GM10266 (cell line): Measurements from ENCODE around the gene SLC19A1.

Experiments used
- DNase-seq: peaks from one replicate; pipeline ENCODE4 v3.0.0; 2012; ENCODE audit errors: extremely low spot score
- TF ChIP-seq, protein P1 (sequence below): IDR thresholded peaks from 2 replicates; pipeline ENCODE4 v1.5.1; 2012; ENCODE audit warnings: mild to moderate bottlenecking, low read depth; ENCODE audit not compliant: control insufficient read depth, insufficient read depth; ENCODE audit errors: missing control alignments

SLC19A1 gene

DNA sequence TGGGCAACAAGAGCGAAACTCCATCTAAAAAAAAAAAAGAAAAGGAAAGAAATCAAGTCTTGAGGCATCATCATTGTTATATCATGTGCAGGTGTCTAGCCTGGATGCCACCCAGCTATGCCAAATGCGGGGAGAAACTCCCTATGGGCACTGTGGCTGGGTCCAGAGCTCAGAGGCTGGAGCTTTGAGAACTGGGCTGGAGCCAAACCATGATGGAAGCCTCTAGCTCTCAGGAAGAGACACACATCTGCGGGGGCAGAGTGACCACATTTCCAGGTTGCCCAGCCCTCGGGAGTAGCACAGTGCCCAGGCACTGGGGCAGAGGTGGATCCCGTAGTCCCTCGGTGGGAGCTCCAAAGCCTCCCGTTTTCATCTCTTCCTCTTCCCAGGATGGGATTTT is 78.4 kb downstream of the SLC19A1 start:
- TF ChIP-seq, protein P1, sequence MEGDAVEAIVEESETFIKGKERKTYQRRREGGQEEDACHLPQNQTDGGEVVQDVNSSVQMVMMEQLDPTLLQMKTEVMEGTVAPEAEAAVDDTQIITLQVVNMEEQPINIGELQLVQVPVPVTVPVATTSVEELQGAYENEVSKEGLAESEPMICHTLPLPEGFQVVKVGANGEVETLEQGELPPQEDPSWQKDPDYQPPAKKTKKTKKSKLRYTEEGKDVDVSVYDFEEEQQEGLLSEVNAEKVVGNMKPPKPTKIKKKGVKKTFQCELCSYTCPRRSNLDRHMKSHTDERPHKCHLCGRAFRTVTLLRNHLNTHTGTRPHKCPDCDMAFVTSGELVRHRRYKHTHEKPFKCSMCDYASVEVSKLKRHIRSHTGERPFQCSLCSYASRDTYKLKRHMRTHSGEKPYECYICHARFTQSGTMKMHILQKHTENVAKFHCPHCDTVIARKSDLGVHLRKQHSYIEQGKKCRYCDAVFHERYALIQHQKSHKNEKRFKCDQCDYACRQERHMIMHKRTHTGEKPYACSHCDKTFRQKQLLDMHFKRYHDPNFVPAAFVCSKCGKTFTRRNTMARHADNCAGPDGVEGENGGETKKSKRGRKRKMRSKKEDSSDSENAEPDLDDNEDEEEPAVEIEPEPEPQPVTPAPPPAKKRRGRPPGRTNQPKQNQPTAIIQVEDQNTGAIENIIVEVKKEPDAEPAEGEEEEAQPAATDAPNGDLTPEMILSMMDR = no peak
- no peak for DNase-seq

DNA sequence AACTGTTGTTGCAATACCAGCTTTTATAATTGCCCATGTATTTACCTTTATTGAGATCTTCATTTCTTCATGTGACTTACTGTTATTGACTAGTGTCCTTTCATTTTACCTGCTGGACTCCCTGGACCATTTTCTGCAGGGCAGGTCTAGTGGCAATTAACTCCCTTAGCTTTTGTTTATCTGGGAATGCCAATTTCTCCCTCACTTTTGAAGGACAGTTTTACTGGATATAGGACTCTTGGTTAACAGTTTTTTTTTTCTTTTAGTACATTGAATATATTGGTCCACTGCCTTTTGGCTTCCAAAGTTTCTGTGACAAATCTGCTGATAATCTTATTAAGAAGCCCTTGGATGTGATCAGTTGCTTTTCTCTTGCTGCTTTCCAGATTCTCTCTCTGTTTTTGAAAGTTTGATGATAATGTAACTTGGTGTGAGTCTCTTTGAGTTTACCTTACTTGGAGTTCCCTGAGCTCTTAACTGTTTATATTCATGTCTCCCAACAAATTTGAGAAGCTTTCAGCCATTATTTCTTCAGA is 80.4 kb downstream of the SLC19A1 start:
- DNase-seq = no peak
- TF ChIP-seq, protein P1 = no peak

DNA sequence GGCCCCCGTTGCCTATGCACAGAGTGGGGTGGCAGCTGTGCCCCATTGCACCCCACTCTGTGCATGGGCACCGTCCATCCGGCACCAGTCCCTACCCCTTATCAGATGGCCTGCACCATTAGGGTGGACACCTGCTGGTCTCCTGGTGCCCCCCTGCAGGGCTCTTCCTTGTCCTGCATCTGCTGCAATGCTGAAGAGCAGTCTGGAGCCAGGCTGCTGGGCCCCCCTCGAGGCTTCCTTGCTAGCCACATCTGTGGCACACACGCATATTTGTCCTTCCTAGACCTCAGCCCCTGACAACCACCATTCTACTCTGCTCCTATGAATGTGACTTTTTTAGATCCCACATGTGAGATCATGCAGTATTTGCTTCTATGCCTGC is 80.9 kb downstream of the SLC19A1 start:
- TF ChIP-seq, protein P1 = no peak
- no peak for DNase-seq

DNA sequence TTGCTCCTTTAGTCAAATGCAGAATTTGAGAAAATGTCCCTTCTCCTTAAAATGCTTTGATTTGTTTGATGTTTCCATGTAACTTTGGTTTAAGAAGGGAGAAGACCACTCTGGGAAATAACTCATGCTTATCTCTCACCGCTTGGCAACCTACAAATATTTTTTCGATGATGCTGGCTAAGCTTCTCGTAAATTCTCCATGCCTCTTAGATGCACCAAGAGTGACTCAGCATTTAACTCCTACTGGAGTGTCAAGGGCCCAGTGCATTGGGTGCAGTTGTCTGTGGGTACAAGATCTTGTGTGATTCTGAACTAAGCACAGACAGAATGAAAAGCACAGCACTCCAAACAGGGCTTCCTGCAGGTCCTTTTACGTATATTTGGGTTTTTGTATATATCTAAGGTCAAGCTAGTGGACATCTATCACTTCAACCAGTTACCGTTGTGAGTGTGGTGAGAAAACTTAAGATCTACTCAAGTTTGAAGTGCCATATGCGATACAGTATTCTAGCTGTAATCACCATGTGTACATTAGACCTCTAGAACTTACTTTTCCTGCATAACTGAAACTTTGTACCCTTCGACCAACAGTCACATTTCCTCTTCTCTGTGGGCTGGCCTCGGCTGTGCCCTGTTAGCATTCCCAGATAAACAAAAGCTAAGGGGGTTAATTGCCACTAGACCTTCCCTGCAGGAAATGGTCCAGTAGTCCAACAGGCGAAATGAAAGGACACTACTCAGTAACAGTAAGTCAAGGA is 81.5 kb downstream of the SLC19A1 start:
- TF ChIP-seq, protein P1 = no peak
- DNase-seq = no peak

DNA sequence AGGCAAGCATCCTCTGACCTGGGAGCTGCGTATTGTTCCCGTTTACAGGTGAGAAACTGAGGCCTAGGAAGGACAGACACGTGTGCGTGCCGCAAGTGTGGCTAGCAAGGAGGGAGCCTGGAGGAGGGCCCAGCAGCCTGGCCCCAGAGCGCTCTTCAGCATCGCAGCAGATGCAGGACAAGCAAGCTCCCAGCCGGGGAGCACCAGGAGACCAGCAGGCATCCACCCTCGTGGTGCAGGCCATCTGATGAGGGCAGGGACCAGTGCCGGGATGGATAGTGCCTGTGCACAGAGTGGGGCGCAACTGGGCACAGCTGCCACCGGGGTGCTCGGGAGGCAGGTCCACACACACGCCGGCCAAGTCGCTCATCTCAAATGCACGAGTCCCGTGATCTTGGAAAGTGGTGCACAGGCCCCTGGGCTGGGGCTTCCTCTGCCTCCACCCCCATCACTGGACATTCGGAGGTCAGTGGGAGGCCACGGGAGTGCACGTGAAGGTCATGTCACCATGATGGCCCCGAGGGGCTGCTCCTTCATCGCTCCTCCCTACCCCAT is 82.2 kb downstream of the SLC19A1 start:
- no peak for DNase-seq
- TF ChIP-seq, protein P1 = no peak

DNA sequence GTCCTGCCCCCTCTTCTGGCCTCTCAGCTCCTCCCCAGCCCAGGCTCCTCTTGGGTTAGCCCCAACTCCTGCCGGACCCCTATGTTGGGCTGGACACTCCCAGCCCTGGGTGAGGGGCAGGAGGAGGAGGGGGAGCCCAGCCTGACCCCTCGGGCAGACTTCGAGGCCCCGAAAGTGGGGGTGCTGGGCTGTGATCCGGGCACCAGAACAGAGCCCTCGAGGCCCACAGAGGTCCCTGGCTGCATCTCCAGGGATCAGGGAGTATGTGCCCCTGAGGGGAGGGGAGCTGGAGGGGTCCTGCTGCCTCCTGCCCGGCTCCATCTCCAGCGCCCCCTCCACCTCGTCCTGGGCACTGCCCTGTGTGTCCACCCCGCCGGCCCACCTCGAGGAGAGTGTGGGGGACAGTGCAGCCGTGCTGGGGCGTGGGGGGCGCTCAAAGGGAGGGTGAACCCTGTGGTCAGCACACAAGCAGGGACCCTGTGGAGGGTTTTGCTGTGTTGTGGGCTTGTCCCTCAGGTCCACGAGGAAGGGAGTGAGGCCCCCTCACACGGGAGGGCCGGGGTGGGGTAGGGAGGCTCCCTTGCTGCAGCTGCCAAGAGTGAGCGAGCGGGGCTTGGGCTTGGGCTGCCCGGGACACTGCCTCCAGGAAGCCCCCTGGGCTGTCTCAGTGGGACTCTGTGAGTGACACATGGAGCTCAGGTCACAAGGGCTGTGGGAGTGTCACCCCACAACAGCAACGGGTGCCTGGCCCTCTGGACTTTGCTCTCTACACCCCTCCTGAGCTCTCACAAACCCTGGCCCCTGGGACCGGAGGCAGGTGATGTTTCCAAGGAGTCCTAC is 82.8 kb downstream of the SLC19A1 start:
- no peak for DNase-seq
- TF ChIP-seq, protein P1 = no peak
